ENCODE data around the gene SHC3. TPM values are rescaled to one million over a fixed set of nuclear protein-coding genes. Genes with fewer than 3 reads are reported as not detected.

The SHC3 gene
- polyA plus RNA-seq, 1 donor from 2014 or later, result 22.9 TPM

GRCh38 chr9:88985616-88986015, 193.0 kb downstream of the SHC3 start:
- Histone ChIP-seq H3K4me3 (ENCODE audit: low read length) (no peak overlapping the region), H4K20me1 (ENCODE audit: insufficient read depth) (no peaks in the 10 kb centered on the region), H3K27me3 (ENCODE audit: insufficient read depth, low read depth, low read length) (peaks cover 17% of the 10 kb centered on the region), H3K9ac (ENCODE audit: low read length) (no peak overlapping the region), H3K4me2 (ENCODE audit: low read length) (no peak overlapping the region), H3K36me3 (ENCODE audit: insufficient read depth, low read length) (no peaks in the 10 kb centered on the region), H3K27ac (ENCODE audit: low read length) (no peak overlapping the region), H3K79me2 (replicated peaks; ENCODE audit: insufficient read depth, low read length) (no peaks in the 10 kb centered on the region), H3K9me3 (ENCODE audit: low read length) (no peaks in the 10 kb centered on the region), H2AFZ (ENCODE audit: low read depth, low read length) (no peak overlapping the region), H3F3A (ENCODE audit: insufficient read depth, low read length, poor library complexity, severe bottlenecking) (no peaks in the 10 kb centered on the region), H3K9me2 (ENCODE audit: insufficient read depth, low read length) (no peaks in the 10 kb centered on the region)
- TF ChIP-seq REST (IDR thresholded peaks at IDR 0.05; ENCODE audit: borderline replicate concordance) (no peak), MXI1 (conservative IDR thresholded peaks at IDR 0.05; ENCODE audit: poor library complexity, severe bottlenecking) (no peak), SMC3 (conservative IDR thresholded peaks at IDR 0.05; ENCODE audit: poor library complexity) (no peak), EZH2 (IDR thresholded peaks at IDR 0.05; ENCODE audit: borderline replicate concordance, insufficient read depth, low read length, poor library complexity, severe bottlenecking) (no peak), POLR2AphosphoS5 (IDR thresholded peaks at IDR 0.05) (no peak)

GRCh38 chr9:88984543-88984883, 194.1 kb downstream of the SHC3 start:
- Histone ChIP-seq H3F3A (ENCODE audit: insufficient read depth, low read length, poor library complexity, severe bottlenecking) (no peaks in the 10 kb centered on the region), H3K27me3 (ENCODE audit: insufficient read depth, low read depth, low read length) (peaks cover 6% of the 10 kb centered on the region), H3K9me3 (ENCODE audit: low read length) (no peaks in the 10 kb centered on the region), H3K36me3 (ENCODE audit: insufficient read depth, low read length) (no peaks in the 10 kb centered on the region), H3K4me2 (ENCODE audit: low read length) (no peak overlapping the region), H4K20me1 (ENCODE audit: insufficient read depth) (no peaks in the 10 kb centered on the region), H2AFZ (ENCODE audit: low read depth, low read length) (no peak overlapping the region), H3K79me2 (replicated peaks; ENCODE audit: insufficient read depth, low read length) (no peaks in the 10 kb centered on the region), H3K9me2 (ENCODE audit: insufficient read depth, low read length) (no peaks in the 10 kb centered on the region), H3K9ac (ENCODE audit: low read length) (no peak overlapping the region), H3K4me3 (ENCODE audit: low read length) (no peak overlapping the region), H3K27ac (ENCODE audit: low read length) (no peak overlapping the region)
- TF ChIP-seq SMC3 (conservative IDR thresholded peaks at IDR 0.05; ENCODE audit: poor library complexity) (no peak), RAD21 (conservative IDR thresholded peaks at IDR 0.05) (no peak), MXI1 (conservative IDR thresholded peaks at IDR 0.05; ENCODE audit: poor library complexity, severe bottlenecking) (no peak), EP300 (conservative IDR thresholded peaks at IDR 0.05; ENCODE audit: poor library complexity, severe bottlenecking) (no peak), REST (IDR thresholded peaks at IDR 0.05; ENCODE audit: borderline replicate concordance) (no peak), TAF1 (IDR thresholded peaks at IDR 0.05; ENCODE audit: low read depth) (no peak), POLR2AphosphoS5 (IDR thresholded peaks at IDR 0.05) (no peak), EZH2 (IDR thresholded peaks at IDR 0.05; ENCODE audit: borderline replicate concordance, insufficient read depth, low read length, poor library complexity, severe bottlenecking) (no peak), CTCF (IDR thresholded peaks at IDR 0.05; ENCODE audit: poor library complexity, severe bottlenecking) (no peak)

Measured in neural cell (in vitro differentiated cells).